Stimulated activated naive B cell treated with anti-CD40 and anti-IgM and Interleukin-4, amounts not matched to agents 10 μg/mL and 1 μg/mL and 100 μg/mL, for 72 hours (primary cell): ENCODE data around the gene DIMT1.

Experiments
- ATAC-seq, 2 donors: fragments of 150-1000 bp; cut with Tn5 transposase; replicated peaks; 2 replicates each; pipeline ENCODE4 v1.10.0; 2021; ENCODE audit warnings: moderate library complexity in 1 of 2
- DNase-seq: peaks from one replicate; pipeline ENCODE4 v3.0.0; 2021
- H3K27ac Mint-ChIP-seq: one replicate; pipeline ENCODE4 v1.8.0; 2022; ENCODE audit warnings: mild to moderate bottlenecking, mixed read lengths
- H3K27me3 Mint-ChIP-seq, 2 donors: one replicate each; pipeline ENCODE4 v1.8.0; 2022; ENCODE audit warnings: mixed read lengths in 2 of 2
- H3K36me3 Mint-ChIP-seq, 2 donors: one replicate each; pipeline ENCODE4 v1.8.0; 2022; ENCODE audit warnings: mixed read lengths in 2 of 2, mild to moderate bottlenecking in 1 of 2
- H3K4me1 Mint-ChIP-seq, 2 donors: one replicate each; pipeline ENCODE4 v1.8.0; 2022; ENCODE audit warnings: mixed read lengths in 2 of 2, mild to moderate bottlenecking in 1 of 2
- H3K4me3 Mint-ChIP-seq, 2 donors: one replicate each; pipeline ENCODE4 v1.8.0; 2022; ENCODE audit warnings: mild to moderate bottlenecking in 2 of 2, mixed read lengths in 2 of 2, moderate library complexity in 1 of 2
- H3K9me3 Mint-ChIP-seq, 2 donors: one replicate each; pipeline ENCODE4 v1.8.0; 2022; ENCODE audit warnings: mixed read lengths in 2 of 2, mild to moderate bottlenecking in 1 of 2

Gene DIMT1

GRCh38 chr5:62386824-62387223 is 16.9 kb downstream of the DIMT1 start:
- Mint-ChIP-seq H3K27ac (no peak overlapping the region), H3K9me3 (no peaks in the 10 kb centered on the region), H3K4me3 (no peak overlapping the region)

GRCh38 chr5:62385816-62386400 is 17.8 kb downstream of the DIMT1 start:
- Mint-ChIP-seq H3K27ac (no peak overlapping the region), H3K9me3 (no peaks in the 10 kb centered on the region), H3K36me3 (peaks cover 13 to 19% of the 10 kb centered on the region in 2 donors), H3K4me1 (no peaks in the 10 kb centered on the region), H3K27me3 (no peaks in the 10 kb centered on the region), H3K4me3 (no peak overlapping the region)
- DNase-seq (no peak), ATAC-seq (no peak)

More at GRCh38 chr5:62386824-62387223, 16.9 kb downstream of the DIMT1 start:
- H3K27me3 Mint-ChIP-seq, result no peaks in the 10 kb centered on the region
- ATAC-seq (no peak), DNase-seq (no peak)
- peaks cover 10 to 12% of the 10 kb centered on the region in 2 donors for H3K36me3 Mint-ChIP-seq
- H3K4me1 Mint-ChIP-seq, result no peaks in the 10 kb centered on the region

GRCh38 chr5:62385131-62385530 is 18.6 kb downstream of the DIMT1 start:
- peak overlapping the region; percentile 62 for H3K27ac Mint-ChIP-seq
- no peaks in the 10 kb centered on the region for H3K27me3 Mint-ChIP-seq
- no peaks in the 10 kb centered on the region for H3K4me1 Mint-ChIP-seq
- no peak for DNase-seq
- ATAC-seq, result no peak
- H3K4me3 Mint-ChIP-seq, result no peak overlapping the region
- H3K9me3 Mint-ChIP-seq, result no peaks in the 10 kb centered on the region
- peaks cover 17 to 22% of the 10 kb centered on the region in 2 donors for H3K36me3 Mint-ChIP-seq

DNA sequence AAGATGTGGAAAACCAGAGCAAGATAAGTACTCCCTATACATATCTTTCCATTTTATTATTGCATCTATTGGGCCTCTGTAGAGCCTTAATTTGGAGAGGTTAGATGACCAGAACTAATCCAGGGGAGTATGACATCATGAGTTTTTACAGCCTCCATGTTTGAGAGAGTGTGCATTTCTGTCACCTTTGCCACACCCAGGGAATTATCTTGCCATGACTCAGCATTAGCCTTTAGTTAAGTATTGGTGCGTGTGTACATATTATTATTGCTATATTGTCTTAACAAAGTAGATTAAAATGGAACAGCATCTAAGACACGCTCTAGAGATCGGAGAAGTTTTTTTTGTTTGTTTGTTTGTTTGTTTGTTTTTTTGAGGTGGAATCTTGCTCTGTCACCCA is 27.6 kb downstream of the DIMT1 start:
- ATAC-seq (no peak), DNase-seq (no peak)
- Mint-ChIP-seq H3K9me3 (no peaks in the 10 kb centered on the region), H3K27ac (peak overlapping the region; percentile 59), H3K27me3 (no peaks in the 10 kb centered on the region), H3K36me3 (peaks cover 26 to 40% of the 10 kb centered on the region in 2 donors), H3K4me1 (no peaks in the 10 kb centered on the region), H3K4me3 (no peak overlapping the region)

- Mint-ChIP-seq H3K4me1 (no peaks in the 10 kb centered on the region), H3K4me3 (no peak overlapping the region), H3K27me3 (no peaks in the 10 kb centered on the region), H3K36me3 (peaks cover 25 to 38% of the 10 kb centered on the region in 2 donors), H3K9me3 (no peaks in the 10 kb centered on the region), H3K27ac (peak overlapping the region; percentile 59)
- ATAC-seq, result no peak
- DNase-seq, result no peak
These were observed 28.1 kb downstream of the DIMT1 start for GRCh38 chr5:62375627-62376026.

DNA sequence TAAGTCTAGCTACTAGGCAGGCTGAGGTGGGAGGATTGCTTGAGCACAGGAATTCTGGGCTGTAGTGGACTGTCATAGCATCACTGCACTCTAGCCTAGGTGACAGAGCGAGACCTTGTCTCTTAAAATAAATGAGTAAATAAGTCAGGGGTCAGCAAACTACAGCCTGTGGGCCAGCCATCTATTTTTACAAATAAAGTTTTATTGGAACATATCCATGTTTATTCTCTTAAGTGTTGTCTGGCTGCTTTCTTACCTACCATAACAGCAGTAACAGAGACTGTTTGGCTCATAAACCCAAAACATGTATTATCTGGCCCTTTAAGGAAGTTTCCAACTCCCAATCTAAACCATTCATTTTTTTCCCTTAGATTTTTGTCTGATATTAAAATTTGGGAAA is 29.6 kb downstream of the DIMT1 start:
- H3K4me3 Mint-ChIP-seq, result no peak overlapping the region
- H3K27ac Mint-ChIP-seq, result no peak overlapping the region
- H3K36me3 Mint-ChIP-seq, result peaks cover 23 to 33% of the 10 kb centered on the region in 2 donors
- ATAC-seq, result no peak
- no peaks in the 10 kb centered on the region for H3K9me3 Mint-ChIP-seq
- no peaks in the 10 kb centered on the region for H3K27me3 Mint-ChIP-seq
- DNase-seq, result no peak
- no peaks in the 10 kb centered on the region for H3K4me1 Mint-ChIP-seq

GRCh38 chr5:62373382-62373781 is 30.3 kb downstream of the DIMT1 start:
- peaks cover 20 to 32% of the 10 kb centered on the region in 2 donors for H3K36me3 Mint-ChIP-seq
- no peaks in the 10 kb centered on the region for H3K27me3 Mint-ChIP-seq
- ATAC-seq, result no peak
- H3K9me3 Mint-ChIP-seq, result no peaks in the 10 kb centered on the region
- H3K4me1 Mint-ChIP-seq, result no peaks in the 10 kb centered on the region
- no peak for DNase-seq
- H3K4me3 Mint-ChIP-seq, result no peak overlapping the region
- H3K27ac Mint-ChIP-seq, result no peak overlapping the region

- no peaks in the 10 kb centered on the region for H3K9me3 Mint-ChIP-seq
- H3K4me3 Mint-ChIP-seq, result no peak overlapping the region
- H3K36me3 Mint-ChIP-seq, result peaks cover 16 to 27% of the 10 kb centered on the region in 2 donors
- no peak for DNase-seq
- no peaks in the 10 kb centered on the region for H3K4me1 Mint-ChIP-seq
- no peaks in the 10 kb centered on the region for H3K27me3 Mint-ChIP-seq
- ATAC-seq, result no peak
- H3K27ac Mint-ChIP-seq, result no peak overlapping the region
These were observed 31.1 kb downstream of the DIMT1 start for GRCh38 chr5:62372600-62372999.

- no peaks in the 10 kb centered on the region for H3K4me1 Mint-ChIP-seq
- ATAC-seq, result no peak
- H3K9me3 Mint-ChIP-seq, result no peaks in the 10 kb centered on the region
- H3K4me3 Mint-ChIP-seq, result no peak overlapping the region
- H3K27ac Mint-ChIP-seq, result no peak overlapping the region
- peaks cover 20 to 30% of the 10 kb centered on the region in 2 donors for H3K36me3 Mint-ChIP-seq
- DNase-seq, result no peak
- no peaks in the 10 kb centered on the region for H3K27me3 Mint-ChIP-seq
These were observed 32.3 kb downstream of the DIMT1 start for GRCh38 chr5:62371409-62371808.

GRCh38 chr5:62369039-62369438 is 34.7 kb downstream of the DIMT1 start:
- Mint-ChIP-seq H3K4me3 (no peak overlapping the region), H3K27ac (no peak overlapping the region), H3K36me3 (peaks cover 32 to 36% of the 10 kb centered on the region in 2 donors), H3K27me3 (no peaks in the 10 kb centered on the region), H3K9me3 (no peaks in the 10 kb centered on the region), H3K4me1 (no peaks in the 10 kb centered on the region)
- ATAC-seq, result no peak
- no peak for DNase-seq

- no peak overlapping the region for H3K27ac Mint-ChIP-seq
- peaks cover 22 to 25% of the 10 kb centered on the region in 2 donors for H3K36me3 Mint-ChIP-seq
- H3K9me3 Mint-ChIP-seq, result no peaks in the 10 kb centered on the region
- no peaks in the 10 kb centered on the region for H3K4me1 Mint-ChIP-seq
- no peak overlapping the region for H3K4me3 Mint-ChIP-seq
- no peak for DNase-seq
- no peaks in the 10 kb centered on the region for H3K27me3 Mint-ChIP-seq
- ATAC-seq, result no peak
These were observed 41.0 kb downstream of the DIMT1 start for GRCh38 chr5:62362701-62363100.

DNA sequence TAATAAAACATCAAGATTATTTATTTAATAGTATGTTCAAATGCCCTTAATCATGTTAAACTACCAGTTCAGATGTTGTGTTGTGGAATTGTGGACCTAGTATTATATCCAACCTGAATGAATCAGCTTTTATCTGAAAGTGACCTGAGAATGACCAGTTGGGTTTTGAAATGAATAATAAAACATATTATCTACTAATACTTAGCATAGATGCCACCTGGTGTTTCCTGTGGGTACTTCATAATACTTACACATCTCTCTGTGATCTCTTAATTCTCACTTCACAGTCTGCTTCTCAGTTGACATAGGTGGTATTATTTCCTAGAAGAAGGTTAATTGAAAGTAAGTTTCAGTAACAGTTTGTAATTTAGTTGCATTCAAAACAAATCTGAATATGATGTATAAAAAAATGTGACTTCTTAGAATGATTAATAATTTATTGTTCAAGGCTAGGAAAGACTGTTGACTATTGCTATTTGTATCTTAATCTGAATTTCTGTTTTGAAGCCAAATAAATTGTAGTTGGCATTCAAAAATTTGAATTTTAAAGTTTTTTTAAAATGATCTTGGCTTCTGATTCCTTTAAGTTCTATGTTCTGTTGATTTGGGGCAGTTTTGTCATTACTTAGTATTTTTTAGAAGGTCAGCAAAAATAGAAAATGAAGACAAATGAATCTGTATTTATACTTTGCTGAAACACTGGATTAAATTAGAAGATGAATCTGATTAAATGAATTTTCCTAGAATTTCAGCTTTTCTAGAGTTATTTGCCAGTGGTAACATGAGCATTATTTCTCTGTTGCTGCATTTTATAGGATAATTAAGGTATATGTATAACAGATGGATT is 49.5 kb downstream of the DIMT1 start:
- DNase-seq (no peak), ATAC-seq (peak; percentile 81 to 84)
- no peak overlapping the region for H3K27ac Mint-ChIP-seq
- peaks cover 10 to 18% of the 10 kb centered on the region in 2 donors for H3K36me3 Mint-ChIP-seq
- no peaks in the 10 kb centered on the region for H3K9me3 Mint-ChIP-seq
- H3K27me3 Mint-ChIP-seq, result no peaks in the 10 kb centered on the region
- no peaks in the 10 kb centered on the region for H3K4me1 Mint-ChIP-seq
- no peak overlapping the region for H3K4me3 Mint-ChIP-seq

- peaks cover 10 to 28% of the 10 kb centered on the region in 2 donors for H3K36me3 Mint-ChIP-seq
- DNase-seq, result no peak
- H3K27ac Mint-ChIP-seq, result no peak overlapping the region
- peaks cover 2 to 5% of the 10 kb centered on the region in 2 donors for H3K4me1 Mint-ChIP-seq
- ATAC-seq, result no peak
- no peak overlapping the region for H3K4me3 Mint-ChIP-seq
- H3K27me3 Mint-ChIP-seq, result no peaks in the 10 kb centered on the region
- no peaks in the 10 kb centered on the region for H3K9me3 Mint-ChIP-seq
These were observed 54.8 kb downstream of the DIMT1 start for GRCh38 chr5:62348723-62349481.

DNA sequence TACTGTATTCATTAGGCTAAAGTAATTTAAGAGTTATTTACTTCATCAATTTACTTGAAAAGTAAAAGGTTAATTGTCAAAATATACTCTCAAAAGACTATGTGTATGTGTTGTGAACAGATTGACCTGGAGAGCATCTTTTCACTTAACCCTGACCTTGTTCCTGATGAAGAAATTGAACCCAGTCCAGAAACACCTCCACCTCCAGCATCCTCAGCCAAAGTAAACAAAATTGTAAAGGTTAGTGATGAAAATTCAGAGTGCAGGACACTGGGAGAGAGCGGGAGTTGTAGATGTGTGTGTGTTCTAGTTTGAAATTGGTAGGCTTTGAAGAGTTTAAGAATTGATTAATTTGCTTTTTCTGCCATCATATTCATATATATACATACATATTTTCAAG is 55.8 kb downstream of the DIMT1 start:
- H3K36me3 Mint-ChIP-seq, result peaks cover 13 to 34% of the 10 kb centered on the region in 2 donors
- H3K4me3 Mint-ChIP-seq, result no peak overlapping the region
- ATAC-seq (no peak), DNase-seq (no peak)
- H3K27me3 Mint-ChIP-seq, result no peaks in the 10 kb centered on the region
- H3K27ac Mint-ChIP-seq, result peak overlapping the region; percentile 60
- no peaks in the 10 kb centered on the region for H3K9me3 Mint-ChIP-seq
- H3K4me1 Mint-ChIP-seq, result peaks cover 8 to 14% of the 10 kb centered on the region in 2 donors
